Ovary (tissue), 9 donors: ENCODE results near the gene ENGASE. TPM values are rescaled to one million over a fixed set of nuclear protein-coding genes. Genes with fewer than 3 reads are reported as not detected.
A peak's percentile ranks its signal among the peaks of the same experiment; 100 is the strongest.

Source experiments
- DNase-seq, 5 donors: peaks; one replicate each; pipeline ENCODE4 v3.0.0-alpha.2; 2019 to 2020
- H3K27ac ChIP-seq, 2 donors: fragments of 200-600 bp; one replicate each; pipeline versions ENCODE4 v1.5.1 to v1.8.0; 2019 to 2022
- H3K27me3 ChIP-seq: fragments of 200-600 bp; one replicate; pipeline ENCODE4 v1.8.0; 2022
- H3K36me3 ChIP-seq: fragments of 200-600 bp; sonication (generic); one replicate; pipeline ENCODE4 v1.5.1; 2019
- H3K4me1 ChIP-seq: one replicate; pipeline ENCODE4 v1.8.1; 2013; ENCODE audit warnings: mild to moderate bottlenecking, moderate library complexity; ENCODE audit not compliant: insufficient read depth
- H3K4me3 ChIP-seq: fragments of 200-600 bp; sonication (generic); one replicate; pipeline ENCODE4 v1.5.1; 2017
- H3K9me3 ChIP-seq, 2 donors: fragments of 200-600 bp in 1 of 2; sonication (generic) in 1 of 2; one replicate each; pipeline versions ENCODE4 v1.5.1 to v1.8.1; 2013 to 2019; ENCODE audit warnings: mild to moderate bottlenecking in 1 of 2, moderate library complexity in 1 of 2
- CTCF ChIP-seq, 3 donors: fragments of 450-650 bp in 2 of 3; fragments of 200-600 bp in 1 of 3; IDR thresholded peaks; one replicate each; pipeline versions ENCODE4 v1.5.1 to v1.8.0; 2016 to 2022; ENCODE audit warnings: antibody characterized with exemption in 3 of 3, mild to moderate bottlenecking in 1 of 3
- EP300 ChIP-seq: sonication (generic); formaldehyde crosslinking; IDR thresholded peaks from one replicate; pipeline ENCODE4 v1.6.1; 2017; ENCODE audit warnings: antibody characterized with exemption
- POLR2A ChIP-seq: fragments of 450-650 bp; IDR thresholded peaks from one replicate; pipeline ENCODE4 v1.6.1; 2017; ENCODE audit warnings: antibody characterized with exemption, mild to moderate bottlenecking, moderate library complexity
- WGBS, 3 donors: extraction: QIAGEN DNeasy Blood & Tissue Kit in 1 of 3; methylation state at CpG; one replicate each; pipeline versions ENCODE4 v1.1.5 to v1.1.7; 2013 to 2017; 5-methylcytosine and 5-hydroxymethylcytosine counted together
- intact Hi-C, 4 donors: fragments of 100-400 bp; cut with DNase I; formaldehyde crosslinking; loops; one replicate each; pipeline versions ENCODE4 v1.11.0 to v1.15.1; 2022 to 2023
- polyA plus RNA-seq, 2 donors: library from polyadenylated mRNA; stranded (reverse); fragments of 200-250 nt in 1 of 2; fragments of 350-450 nt in 1 of 2; fragmentation: Illumina TruSeq in 1 of 2; extraction: RNeasy Lipid Tissue Mini Kit (QIAGEN cat#74804) in 1 of 2; gene quantifications; one replicate each; pipeline ENCODE4 v1.2.3, GENCODE V29; 2013 to 2014
- total RNA-seq, 7 donors: library from RNA; depleted of rRNA in 2 of 7; stranded (reverse); fragments of >200 nt in 2 of 7; fragmentation: NEBNext Ultra II Directional in 3 of 7; extraction: Animal tissue kit (Norgen Biotek cat#: 25700) in 3 of 7; gene quantifications; one replicate each; pipeline versions ENCODE4 v1.1.0 to v1.2.4, GENCODE V29; 2016 to 2023
- donor health status: DM: no; HTN: no; CAD: no; lungs with moderate emphysema.
- donor health status: DM: no; HTN: no; CAD: no.
- donor health status: Bipolar disorder and iron deficiency.
- donor health status: DM: yes; HTN: yes; CAD: no.
- donor health status: DM: no; HTN: no; CAD: no.
- donor health status: DM: yes; HTN: yes; CAD: no.

ENGASE gene
- total and polyA plus RNA-seq, 9 donors: 6.0 to 61.5 (median 39.7) TPM

GRCh38 chr17:79042421-79043190 is 32.0 kb upstream of the ENGASE start:
- H3K27me3 ChIP-seq: no peaks in the 10 kb centered on the region
- H3K27ac ChIP-seq: no peak overlapping the region
- no peaks in the 10 kb centered on the region for H3K9me3 ChIP-seq
- H3K4me3 ChIP-seq: no peak overlapping the region
- H3K36me3 ChIP-seq: no peaks in the 10 kb centered on the region
- intact Hi-C loops: loop anchor here in 1 of 4 donors (2.0 kb wide), 1 partner anchor 22 kb away; no protein-coding TSS in a partner anchor
- H3K4me1 ChIP-seq: peaks cover 2% of the 10 kb centered on the region
- 66 to 70% (median 70%) methylated on average over 13 of the region's 13 CpGs for WGBS, 3 donors
- peak; percentile 57 to 83 (median 76) for DNase-seq
- TF ChIP-seq POLR2A (no peak), EP300 (no peak), CTCF (IDR thresholded peaks at IDR 0.05) (peak; percentile 54 to 84 (median 74))

GRCh38 chr17:79043191-79043930 is 31.3 kb upstream of the ENGASE start:
- H3K27ac ChIP-seq: no peak overlapping the region
- DNase-seq: peak in 1 of 5 donors; percentile 8
- no peaks in the 10 kb centered on the region for H3K27me3 ChIP-seq
- TF ChIP-seq EP300: no peak
- no peak for TF ChIP-seq POLR2A
- no peaks in the 10 kb centered on the region for H3K36me3 ChIP-seq
- intact Hi-C loops: loop anchor here in 1 of 4 donors (2.0 kb wide), 1 partner anchor 23 kb away; no protein-coding TSS in a partner anchor
- H3K4me1 ChIP-seq: peaks cover 2% of the 10 kb centered on the region
- H3K4me3 ChIP-seq: no peak overlapping the region
- WGBS, 3 donors: 76 to 88% (median 82%) methylated on average over 10 of the region's 10 CpGs
- H3K9me3 ChIP-seq: no peaks in the 10 kb centered on the region

GRCh38 chr17:79043931-79044320 is 30.7 kb upstream of the ENGASE start:
- H3K36me3 ChIP-seq: no peaks in the 10 kb centered on the region
- TF ChIP-seq CTCF (IDR thresholded peaks at IDR 0.05) (no peak), EP300 (no peak), POLR2A (no peak)
- peaks cover 2% of the 10 kb centered on the region for H3K4me1 ChIP-seq
- no peak overlapping the region for H3K4me3 ChIP-seq
- intact Hi-C loops: loop anchor here in 1 of 4 donors (2.0 kb wide), 1 partner anchor 23 kb away; no protein-coding TSS in a partner anchor
- DNase-seq: peak in 1 of 5 donors; percentile 36
- WGBS, 3 donors: 52 to 71% (median 64%) methylated on average over 12 of the region's 12 CpGs
- H3K9me3 ChIP-seq: no peaks in the 10 kb centered on the region
- H3K27ac ChIP-seq: no peak overlapping the region
- no peaks in the 10 kb centered on the region for H3K27me3 ChIP-seq

- H3K9me3 ChIP-seq: no peaks in the 10 kb centered on the region
- intact Hi-C loops: no loop called here
- no peaks in the 10 kb centered on the region for H3K27me3 ChIP-seq
- peaks cover 2% of the 10 kb centered on the region for H3K4me1 ChIP-seq
- no peak overlapping the region for H3K27ac ChIP-seq
- DNase-seq: peak in 1 of 5 donors; percentile 17
- no peak for TF ChIP-seq CTCF (IDR thresholded peaks at IDR 0.05)
- no peak for TF ChIP-seq EP300
- TF ChIP-seq POLR2A: no peak
- WGBS, 3 donors: 86 to 93% (median 90%) methylated on average over 11 of the region's 11 CpGs
- no peaks in the 10 kb centered on the region for H3K36me3 ChIP-seq
- no peak overlapping the region for H3K4me3 ChIP-seq
These were observed 30.2 kb upstream of the ENGASE start for GRCh38 chr17:79044462-79044861.
